Measurements from ENCODE around the gene ZXDC.

Gene ZXDC

GRCh38 chr3:126472277-126473006, 3.2 kb downstream of the ZXDC start:
- no peak for DNase-seq

- DNase-seq = peak; percentile 51
Measured at GRCh38 chr3:126469479-126469878, 6.2 kb downstream of the ZXDC start.

DNA sequence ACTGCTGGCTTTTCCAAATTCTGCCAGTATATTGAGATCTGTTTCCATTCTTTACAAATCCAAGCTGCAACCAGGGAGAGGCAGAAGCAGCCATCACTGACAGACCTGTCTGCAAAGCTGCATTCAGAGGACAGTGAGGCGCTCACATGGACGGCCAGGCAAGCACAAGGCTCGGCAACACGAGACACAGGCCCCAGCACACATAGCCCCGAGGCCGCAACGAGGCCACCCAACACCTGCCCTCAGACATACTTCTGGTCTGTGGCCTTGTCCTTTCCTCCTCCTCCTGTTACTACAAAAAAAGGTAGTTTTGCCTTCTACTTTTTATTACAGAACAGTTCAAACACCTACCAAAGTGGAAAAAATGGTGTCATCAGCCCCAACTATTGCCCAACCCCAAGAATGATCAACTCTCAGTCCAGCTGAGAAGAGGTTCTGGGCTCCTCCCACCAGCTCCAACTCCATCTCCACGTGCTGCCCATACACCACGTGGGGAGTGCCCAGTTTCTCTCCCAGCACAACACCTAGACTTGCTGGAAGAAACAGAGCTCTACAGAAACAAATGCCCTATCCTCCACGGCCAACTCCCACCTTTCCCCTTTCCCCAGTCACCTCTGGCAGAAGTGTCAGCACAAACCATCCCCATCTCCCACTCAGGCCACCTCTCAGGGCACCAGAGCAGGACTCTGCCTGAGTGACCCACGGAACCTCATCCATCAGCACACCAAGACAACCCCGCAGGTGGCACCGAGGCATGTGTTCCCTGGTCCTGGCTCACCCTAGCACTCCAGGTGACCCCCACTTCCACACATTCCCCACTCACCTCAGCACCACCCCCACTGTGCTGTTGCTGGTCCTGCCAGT, 7.4 kb downstream of the ZXDC start:
- DNase-seq = no peak

GRCh38 chr3:126467611-126467955, 8.1 kb downstream of the ZXDC start:
- DNase-seq = no peak

- DNase-seq = no peak
Measured at GRCh38 chr3:126466886-126467610, 8.6 kb downstream of the ZXDC start.

DNA sequence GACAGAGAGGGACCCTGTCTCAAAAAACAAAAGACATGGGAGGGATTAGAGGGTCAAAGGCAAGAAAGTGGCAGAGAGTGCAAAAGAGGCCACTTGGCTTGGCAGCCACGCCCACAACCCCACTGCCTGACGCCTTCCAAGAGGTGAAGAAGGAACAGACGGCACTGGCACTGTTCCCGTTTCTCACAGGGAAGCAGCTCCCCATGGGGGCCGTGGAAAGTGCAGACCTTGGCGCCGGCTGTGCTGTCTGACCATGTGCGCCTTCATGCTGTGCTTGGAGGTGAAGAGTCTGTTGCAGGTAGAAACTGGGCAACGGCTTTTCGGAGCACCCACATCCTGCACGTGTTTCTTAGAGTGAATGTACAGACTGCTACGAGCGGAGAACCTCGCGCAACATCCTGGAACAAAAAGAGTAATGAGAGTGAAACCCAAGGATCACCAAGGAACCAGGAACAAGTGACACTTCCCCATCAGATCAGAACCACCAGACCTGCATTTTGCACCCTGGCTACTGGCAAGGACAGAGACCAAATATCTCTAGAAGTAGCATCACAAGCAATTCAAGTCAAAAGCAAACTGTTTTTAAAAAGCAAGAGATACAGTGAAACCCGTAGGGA, 9.7 kb downstream of the ZXDC start:
- DNase-seq = no peak

DNA sequence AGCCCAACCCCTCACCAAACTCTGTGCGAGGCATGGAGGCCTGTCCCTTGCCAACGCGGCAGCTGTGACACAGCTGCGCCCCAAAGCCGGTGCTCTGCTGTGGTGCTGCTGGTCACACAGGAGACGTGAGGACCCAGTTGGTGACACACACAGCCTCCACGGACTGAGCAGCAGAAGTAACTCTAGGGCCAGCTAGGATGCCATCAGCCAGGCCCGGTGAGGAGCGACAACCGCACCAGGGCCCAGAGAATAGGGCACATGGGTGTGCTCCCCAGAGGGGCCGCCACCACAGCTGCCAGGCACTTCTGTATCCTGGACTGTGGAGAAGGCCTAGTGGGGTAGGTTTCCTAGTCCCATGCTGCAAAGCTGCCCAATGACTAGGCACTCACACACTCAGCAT, 10.7 kb downstream of the ZXDC start:
- DNase-seq = no peak

DNA sequence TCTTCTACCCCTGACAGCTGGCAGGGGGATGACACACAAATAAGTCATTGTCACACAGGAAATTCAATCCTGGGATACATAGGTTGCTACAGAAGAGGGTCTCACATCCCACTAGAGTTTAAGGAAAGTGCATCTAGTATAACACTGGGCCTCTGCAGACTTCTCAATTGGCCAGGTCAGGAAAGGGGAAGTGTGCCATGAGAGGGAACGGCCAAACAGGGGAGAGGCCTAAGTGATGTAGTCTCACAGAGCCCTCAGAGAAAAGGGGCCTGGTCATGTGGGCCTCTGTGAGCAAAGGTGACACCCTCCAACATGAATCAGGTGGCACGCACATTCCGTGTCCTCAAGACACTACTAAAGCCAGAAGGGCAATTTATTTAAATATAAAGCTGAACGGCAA, 11.2 kb downstream of the ZXDC start:
- peak; percentile 81 for DNase-seq

DNA sequence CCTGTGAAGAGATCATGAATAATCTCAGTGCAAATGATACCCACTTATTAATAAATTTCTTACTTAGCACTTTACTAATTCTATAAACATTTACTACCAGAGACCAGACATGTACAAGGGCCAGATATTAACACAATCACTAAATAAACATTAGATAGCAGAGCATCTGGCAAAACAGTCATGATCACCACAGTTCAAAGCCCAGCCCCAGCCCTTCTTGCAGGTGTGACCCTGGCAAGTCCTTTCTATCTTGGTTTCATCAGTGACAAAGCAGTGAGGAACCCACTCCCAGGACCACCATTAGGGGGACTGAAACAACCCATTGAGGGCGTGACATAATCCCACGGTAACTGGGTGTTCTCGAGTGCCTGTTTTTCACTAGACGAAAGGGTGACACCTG, 11.6 kb downstream of the ZXDC start:
- peak; percentile 81 for DNase-seq

DNA sequence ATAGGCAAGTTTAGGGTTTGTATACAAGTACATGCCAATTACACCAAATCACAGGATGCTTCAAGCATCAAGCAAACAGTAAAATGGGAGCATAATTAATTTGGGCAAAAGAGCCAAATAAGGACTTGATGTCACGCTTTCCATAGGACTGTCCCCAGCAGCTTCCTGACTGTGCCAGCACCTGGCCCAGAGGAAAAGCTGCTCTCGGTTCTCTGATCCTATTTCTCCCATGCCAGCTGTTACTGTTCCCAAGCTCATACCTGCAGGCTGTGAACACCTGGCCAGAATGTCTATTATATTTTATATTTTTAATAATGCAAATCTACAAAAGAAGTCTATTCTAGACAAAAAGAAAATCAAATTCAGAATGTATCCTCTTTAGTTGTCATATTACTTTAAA, 12.2 kb downstream of the ZXDC start:
- peak; percentile 59 for DNase-seq

DNA sequence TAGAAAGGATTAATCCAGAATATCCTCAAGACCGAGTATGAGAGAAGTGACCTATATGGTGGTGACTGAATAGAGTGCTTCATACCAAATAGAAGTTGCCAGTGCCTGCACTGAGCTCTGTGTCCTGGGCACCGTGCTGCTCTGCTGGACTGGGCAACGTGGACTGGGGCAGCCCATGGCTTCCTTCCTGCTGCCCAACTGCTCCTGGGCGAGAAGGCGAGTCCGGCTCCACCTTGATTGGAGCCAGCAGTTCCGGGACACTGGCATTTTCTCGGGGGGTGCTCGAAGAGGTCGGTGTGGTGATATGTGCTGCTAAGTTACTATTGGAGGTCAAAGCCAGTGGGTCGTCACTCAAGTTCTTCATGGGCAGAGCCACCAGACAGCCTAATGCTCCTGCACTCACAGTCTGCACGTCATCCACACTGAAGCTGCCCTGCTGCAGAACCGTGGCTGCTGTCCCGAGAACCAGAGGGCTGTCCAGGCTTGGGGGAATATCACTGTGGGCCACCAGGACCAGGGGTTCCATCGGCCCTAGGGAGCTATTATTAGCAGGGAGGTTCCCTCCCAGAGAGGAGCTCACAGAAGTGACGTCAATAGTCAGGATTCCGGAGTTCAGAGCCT, 14.1 kb downstream of the ZXDC start:
- no peak for DNase-seq

GRCh38 chr3:126460381-126460780, 15.3 kb downstream of the ZXDC start:
- no peak for DNase-seq

DNA sequence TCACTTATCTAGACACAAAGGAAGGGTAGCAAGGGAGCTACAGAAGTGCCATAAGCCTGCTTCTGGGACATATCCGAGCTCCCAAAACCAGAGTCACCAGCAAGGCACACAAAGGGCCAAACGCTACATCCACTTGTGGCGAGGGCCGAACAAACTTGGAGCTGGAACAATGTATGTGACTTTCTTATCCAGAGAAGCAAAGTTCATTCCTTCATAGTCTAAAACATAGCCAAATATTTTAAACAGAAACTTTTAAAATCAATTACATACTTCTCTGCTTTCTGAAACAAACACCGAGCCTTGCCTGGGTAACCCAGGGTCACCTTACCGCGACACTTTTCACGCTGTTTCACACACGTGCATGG, 15.9 kb downstream of the ZXDC start:
- DNase-seq = no peak

DNA sequence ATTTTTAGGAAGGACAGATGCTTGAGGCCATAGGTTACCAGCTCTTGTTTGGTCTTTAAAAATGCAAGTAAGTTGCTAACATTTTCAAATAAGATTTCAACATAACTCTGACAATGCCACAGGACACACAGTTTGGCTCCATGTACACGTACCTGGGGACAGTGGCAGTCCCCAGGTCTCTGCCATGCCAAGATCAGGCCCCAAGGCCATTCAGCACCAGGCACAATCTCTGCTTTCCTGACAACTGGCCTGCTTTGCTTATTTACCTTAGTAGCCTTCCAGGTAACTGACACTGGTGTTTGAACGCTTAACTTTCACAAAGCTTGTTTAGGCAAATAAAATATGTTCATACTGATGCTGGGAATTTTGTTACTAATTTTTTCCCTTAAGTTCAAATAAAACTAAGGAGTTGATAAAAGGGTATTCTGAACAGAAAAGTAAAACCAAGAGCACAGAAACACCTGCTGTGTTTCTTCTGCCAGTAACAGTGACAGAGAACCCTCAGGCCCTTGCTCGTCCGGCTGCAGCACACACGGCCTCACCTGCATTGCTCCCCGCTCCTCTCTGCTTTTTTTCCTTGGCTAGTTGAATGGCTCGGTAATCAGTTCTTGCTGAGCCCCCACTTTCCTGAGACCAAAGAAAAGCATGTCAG, 16.5 kb downstream of the ZXDC start:
- no peak for DNase-seq

- DNase-seq = no peak
Measured at GRCh38 chr3:126456766-126457388, 18.8 kb downstream of the ZXDC start.

- DNase-seq = no peak
Measured at GRCh38 chr3:126456211-126456610, 19.5 kb downstream of the ZXDC start.

DNA sequence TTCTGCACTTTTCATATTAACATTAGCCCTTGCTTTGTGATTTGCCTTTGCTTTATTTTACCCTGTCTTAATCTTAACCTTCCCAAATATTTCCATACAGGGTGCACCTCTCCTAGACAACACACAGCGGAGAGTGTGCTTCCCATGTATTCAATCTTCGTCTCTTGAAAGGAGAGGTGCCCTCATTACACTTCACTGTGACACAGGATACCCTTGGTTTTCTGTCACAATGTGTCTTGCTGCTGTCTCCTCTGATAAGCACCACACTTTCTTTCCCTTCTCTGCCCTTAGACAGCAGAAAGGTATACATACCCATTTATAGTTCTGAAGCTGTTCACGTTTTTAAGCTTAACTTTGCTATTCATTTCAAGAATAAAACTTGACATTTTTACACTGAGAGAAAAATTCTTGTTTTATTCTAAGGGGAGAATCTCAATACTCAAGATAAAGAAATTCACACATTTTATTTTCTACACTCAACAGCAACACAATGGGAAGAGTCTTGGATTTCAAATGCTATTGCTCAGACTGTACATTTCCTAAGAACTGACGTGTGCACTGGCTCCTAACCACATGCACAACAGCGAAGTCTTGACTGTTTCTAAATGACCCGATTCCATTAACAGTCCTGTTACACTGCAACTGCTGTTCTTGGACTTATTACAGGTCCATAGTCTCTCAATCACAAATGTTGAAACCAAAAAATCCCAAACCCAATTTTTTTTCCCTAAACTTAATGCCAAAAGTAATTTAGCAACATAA, 21.1 kb downstream of the ZXDC start:
- no peak for DNase-seq

DNA sequence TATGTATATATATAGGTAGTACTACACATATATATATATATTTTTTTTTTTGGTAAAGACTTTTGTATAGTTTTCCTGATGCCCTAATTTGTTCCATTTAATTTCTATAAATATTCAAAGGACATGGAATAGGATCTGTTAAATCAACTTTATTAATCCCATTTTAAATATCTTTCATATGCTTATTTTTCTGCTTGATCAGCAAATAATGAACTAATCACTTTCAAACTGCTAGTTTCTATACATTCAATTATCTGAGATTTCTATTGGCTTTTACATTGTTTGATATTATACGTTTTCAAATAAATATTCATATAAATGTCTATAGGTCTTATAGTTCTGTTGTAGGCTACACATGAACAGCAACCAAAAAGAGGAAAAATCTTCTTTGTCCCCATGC, 21.7 kb downstream of the ZXDC start:
- no peak for DNase-seq

- no peak for DNase-seq
Measured at GRCh38 chr3:126452213-126452612, 23.5 kb downstream of the ZXDC start.

- no peak for DNase-seq
Measured at GRCh38 chr3:126451511-126451910, 24.2 kb downstream of the ZXDC start.

- no peak for DNase-seq
Measured at GRCh38 chr3:126450744-126451143, 24.9 kb downstream of the ZXDC start.

All from DMS53 (cell line).